Activated CD8-positive, alpha-beta memory T cell treated with anti-CD3 and anti-CD28 coated beads, Interleukin-2, amount 50 U/mL, for 4 hours (primary cell): ENCODE data around the gene MMP24OS.
A peak's percentile ranks its signal among the peaks of the same experiment; 100 is the strongest.

Experiments used
- DNase-seq: peaks from one replicate; pipeline ENCODE4 v3.0.0-alpha.2; 2020

MMP24OS gene

GRCh38 chr20:35305682-35306556 lies 28.0 kb upstream of the MMP24OS start:
- DNase-seq: peak; percentile 31

DNA sequence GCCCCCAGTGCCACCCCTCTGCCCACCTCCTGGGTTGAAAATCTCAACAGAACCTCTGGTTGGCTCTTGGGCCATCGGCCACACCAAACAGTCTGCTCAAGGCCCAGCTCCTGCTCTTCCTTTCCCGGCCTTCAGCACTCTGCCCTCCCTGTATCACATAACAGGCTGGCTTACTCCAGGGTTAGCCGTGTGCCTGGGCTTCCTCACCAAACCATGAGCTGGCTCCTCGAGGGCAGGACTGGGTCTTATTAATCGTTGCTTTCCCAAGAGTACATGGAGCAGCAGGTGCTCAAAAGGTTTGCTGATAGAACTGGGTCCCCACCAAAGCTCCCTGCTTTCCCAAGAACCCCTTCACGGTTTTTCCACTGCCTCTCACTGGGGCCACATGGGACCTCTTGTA lies 27.0 kb upstream of the MMP24OS start:
- no peak for DNase-seq

- peak; percentile 82 for DNase-seq
These were observed 26.0 kb upstream of the MMP24OS start for GRCh38 chr20:35303735-35304491.

DNA sequence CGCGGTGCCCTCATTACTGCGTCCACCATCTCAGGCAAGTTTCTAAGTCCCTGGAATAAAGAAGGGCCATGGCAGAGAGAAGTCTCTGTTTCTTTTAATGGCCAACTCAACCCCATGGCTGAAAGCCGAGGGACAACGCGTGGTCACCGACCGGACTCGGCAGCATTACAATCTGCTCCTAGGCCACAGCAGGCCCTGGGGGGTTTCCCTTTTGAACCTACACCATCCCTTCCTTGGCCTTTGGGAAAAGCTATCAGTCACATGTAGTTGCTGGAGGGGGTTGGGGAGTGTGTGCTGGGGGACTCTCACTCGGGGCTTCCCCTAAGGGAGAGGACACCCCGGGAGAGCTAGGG lies 25.4 kb upstream of the MMP24OS start:
- no peak for DNase-seq

- DNase-seq: no peak
These were observed 24.8 kb upstream of the MMP24OS start for GRCh38 chr20:35302421-35303335.

GRCh38 chr20:35301426-35301825 lies 23.5 kb upstream of the MMP24OS start:
- no peak for DNase-seq

- DNase-seq: no peak
These were observed 22.7 kb upstream of the MMP24OS start for GRCh38 chr20:35300469-35301262.

GRCh38 chr20:35299780-35300179 lies 21.9 kb upstream of the MMP24OS start:
- DNase-seq: no peak

GRCh38 chr20:35298264-35298663 lies 20.3 kb upstream of the MMP24OS start:
- DNase-seq: no peak

GRCh38 chr20:35297740-35298139 lies 19.8 kb upstream of the MMP24OS start:
- no peak for DNase-seq

- DNase-seq: no peak
These were observed 19.2 kb upstream of the MMP24OS start for GRCh38 chr20:35297155-35297554.

GRCh38 chr20:35296101-35296554 lies 18.2 kb upstream of the MMP24OS start:
- DNase-seq: no peak

DNA sequence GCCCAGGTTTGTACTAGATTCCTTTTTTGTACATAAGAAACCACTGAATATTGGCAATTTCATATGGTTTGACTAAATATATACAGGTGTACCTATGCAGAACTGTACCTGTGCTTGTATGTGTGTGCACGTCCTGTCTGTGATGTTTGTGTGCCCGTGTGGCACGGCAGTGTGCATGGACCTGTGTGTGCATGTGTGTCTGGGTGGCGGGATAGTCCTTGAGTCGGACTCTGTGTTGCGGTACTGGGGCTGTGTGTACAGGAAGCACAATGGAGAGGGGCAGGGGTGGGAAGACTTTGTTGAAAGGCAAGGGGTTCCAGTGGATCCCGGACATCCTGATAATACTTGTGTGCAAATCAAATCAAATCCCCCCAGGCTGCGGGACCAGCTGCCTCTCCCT lies 17.8 kb upstream of the MMP24OS start:
- DNase-seq: no peak

DNA sequence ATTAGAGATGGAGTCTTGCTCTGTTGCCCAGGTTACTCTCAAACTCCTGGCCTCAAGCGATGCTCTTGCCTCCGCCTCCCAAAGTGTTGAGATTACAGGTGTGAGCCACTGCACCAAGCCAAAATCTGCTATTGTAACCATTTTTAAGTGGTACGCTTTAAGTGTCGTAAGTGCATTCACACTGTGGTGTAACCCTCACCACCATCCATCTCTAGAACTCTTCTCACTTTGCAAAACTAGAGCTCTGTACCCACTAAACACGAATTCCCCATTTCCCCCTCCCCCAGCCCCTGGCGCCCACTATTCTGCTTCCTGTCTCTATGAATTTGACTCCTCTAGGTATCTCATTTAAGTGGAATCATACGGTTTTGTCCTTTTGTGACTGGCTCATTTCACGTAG lies 17.1 kb upstream of the MMP24OS start:
- DNase-seq: no peak

DNA sequence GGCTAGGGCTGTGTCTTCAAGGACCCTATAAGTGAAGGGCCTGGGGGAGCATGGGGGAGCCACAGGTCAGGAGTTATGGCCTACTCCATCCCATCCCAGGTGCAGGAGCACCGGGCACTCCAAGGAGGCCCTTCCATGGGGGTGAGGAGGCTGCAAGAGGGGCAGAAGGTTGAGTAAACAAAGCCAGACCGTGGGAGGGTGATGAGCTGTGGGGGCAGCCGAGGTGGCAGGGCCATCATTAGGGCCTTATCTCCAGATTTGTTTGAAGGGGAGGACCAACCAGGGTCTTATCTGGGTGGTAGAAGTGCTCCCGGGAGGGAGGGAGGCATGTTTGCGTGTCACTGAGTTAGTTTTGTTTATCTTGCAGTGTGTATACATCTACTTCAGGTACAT lies 16.4 kb upstream of the MMP24OS start:
- DNase-seq: no peak

DNA sequence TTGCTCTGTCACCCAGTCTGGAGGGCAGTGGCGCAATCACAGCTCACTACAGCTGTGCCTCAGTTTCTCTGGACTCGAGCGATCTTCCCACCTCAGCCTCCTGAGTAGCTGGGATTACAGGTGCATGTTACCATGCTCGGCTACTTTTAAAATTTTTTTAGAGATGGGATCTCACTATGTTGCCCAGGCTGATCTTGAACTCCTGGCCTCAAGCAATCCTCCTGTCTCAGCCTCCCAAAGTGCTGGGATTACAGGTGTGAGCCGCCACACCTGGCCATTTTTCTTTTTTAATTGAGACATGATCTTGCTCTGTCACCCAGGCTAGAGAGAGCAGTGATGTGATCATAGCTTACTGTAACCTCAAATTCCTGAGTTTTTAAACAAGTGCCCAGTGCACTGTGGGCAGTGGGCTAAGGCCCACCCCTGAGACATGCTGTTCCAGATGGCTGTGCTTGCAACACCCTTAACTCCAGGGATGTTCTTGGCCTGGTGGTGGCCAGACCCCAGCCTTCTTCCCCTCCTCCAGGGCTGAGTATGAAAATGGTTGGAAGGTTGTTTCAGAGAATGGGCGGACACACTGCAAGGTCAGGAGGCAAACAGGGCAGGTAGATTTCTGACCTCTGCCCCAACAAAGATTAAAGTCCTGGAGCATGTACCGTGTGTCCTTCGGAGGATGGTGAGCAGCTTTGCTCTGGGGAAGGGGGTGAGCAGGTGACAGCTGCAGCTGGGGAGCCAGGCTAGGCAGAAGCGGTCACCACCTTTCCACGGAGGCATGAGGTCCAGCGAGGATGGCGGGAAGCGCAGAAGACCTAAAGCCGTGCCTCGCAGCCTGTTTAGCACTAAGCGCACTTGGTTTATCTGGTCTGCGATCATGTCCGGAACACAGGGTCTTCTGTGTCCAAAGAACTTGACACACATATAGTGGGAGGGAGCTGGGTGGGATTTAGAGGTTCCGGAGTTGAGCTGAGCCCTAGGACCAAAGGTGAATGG lies 15.7 kb upstream of the MMP24OS start:
- DNase-seq: no peak

DNA sequence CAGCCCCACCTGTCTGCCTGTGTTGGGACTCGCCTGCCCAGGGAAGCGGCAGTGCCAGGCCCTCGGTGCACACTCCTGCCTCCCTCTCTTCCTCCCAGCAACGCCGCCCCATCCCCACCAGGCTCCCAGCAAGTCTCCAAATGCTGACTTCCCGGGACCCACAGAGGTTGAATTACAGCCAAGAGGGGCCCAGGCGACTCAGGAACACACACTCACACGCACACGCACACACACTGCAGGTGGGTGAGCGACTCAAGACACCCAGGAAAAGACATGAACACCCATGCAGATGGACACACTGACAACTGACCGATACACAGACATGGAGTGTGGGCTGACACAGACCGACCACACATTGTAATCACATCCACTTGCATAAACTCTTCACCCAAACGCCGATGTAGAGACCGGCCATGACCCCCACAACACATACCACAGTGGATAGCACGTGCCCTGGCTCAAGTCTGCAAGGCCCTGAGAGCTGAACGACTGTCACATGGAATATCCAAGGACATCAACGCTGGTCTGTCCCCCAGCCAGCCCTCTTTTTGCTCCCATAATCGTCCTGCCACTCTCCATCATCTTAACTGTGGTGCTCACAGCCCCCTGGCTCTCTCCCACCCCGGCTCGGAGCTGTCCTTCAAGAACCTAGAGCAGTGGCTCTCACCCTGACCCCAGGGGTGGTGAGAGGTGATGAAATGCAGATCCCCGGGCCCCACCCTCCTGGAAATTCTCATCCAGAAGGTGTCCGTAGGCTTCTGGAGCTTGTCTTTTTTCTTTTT lies 14.8 kb upstream of the MMP24OS start:
- DNase-seq: no peak

- no peak for DNase-seq
These were observed 14.0 kb upstream of the MMP24OS start, which contains the start of gene FAM83C for GRCh38 chr20:35291654-35292503. Gene FAM83C, minus strand, starts transcription at chr20:35292425. Its CDS starts 121 bp downstream, at chr20:35292304.

DNA sequence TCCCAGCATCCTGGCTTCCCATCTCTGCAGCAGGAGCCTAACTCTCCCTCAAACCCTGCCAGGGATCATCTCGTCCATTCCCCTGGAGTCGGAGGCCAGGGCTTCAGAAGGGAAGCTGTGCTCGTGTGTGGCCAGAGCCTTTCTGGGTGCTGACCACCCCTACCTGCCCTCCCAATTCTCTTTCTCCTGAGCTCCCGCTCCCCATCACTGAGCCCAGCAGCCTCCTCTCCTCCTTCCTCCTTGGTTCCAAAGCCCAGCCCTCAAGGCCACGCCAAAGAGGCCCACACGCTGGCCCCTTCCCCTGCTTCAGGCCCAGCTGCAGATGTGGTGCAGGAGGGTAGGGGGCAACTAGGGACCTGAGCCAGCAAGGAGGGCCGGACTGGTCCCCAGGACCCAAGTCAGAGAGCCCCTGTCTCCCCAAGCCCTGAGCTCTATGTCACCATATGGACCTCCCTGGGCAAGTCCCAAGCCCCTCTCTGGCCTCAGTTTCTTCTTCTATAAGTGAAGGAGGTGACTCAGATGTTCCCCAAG lies 13.0 kb upstream of the MMP24OS start:
- no peak for DNase-seq
